Activated naive CD4-positive, alpha-beta T cell treated with anti-CD3 and anti-CD28 coated beads, Interleukin-2, amount 50 U/mL, for 72 hours (primary cell): ENCODE results near the gene KCNMB2. TPM values are rescaled to one million over a fixed set of nuclear protein-coding genes. Genes with fewer than 3 reads are reported as not detected.

ENCODE experiments used
- ATAC-seq, 2 donors: fragments of 150-1000 bp; cut with Tn5 transposase; 2 replicates each; pipeline ENCODE4 v1.10.0; 2021; ENCODE audit warnings: mild to moderate bottlenecking in 2 of 2, moderate library complexity in 2 of 2
- DNase-seq, 2 donors: peaks; one replicate each; pipeline ENCODE4 v3.0.0; 2021 to 2022; ENCODE audit warnings: low spot score in 2 of 2
- H3K27ac Mint-ChIP-seq, 2 donors: one replicate each; pipeline ENCODE4 v1.8.0; 2022; ENCODE audit warnings: mild to moderate bottlenecking in 2 of 2, mixed read lengths in 2 of 2
- H3K36me3 Mint-ChIP-seq, 2 donors: one replicate each; pipeline ENCODE4 v1.8.0; 2022; ENCODE audit warnings: mixed read lengths in 2 of 2
- H3K9me3 Mint-ChIP-seq, 2 donors: one replicate each; pipeline ENCODE4 v1.8.0; 2022; ENCODE audit warnings: mixed read lengths in 2 of 2
- total RNA-seq, 2 donors: library from RNA; stranded (reverse); gene quantifications; one replicate each; pipeline ENCODE4 v1.2.3, GENCODE V29; 2022

Gene KCNMB2
- total RNA-seq, 2 donors from 2014 or later, result not detected

GRCh38 chr3:178773358-178773757, 237.1 kb downstream of the KCNMB2 start:
- H3K36me3 Mint-ChIP-seq, result peaks cover 8 to 11% of the 10 kb centered on the region in 2 donors
- ATAC-seq (no peak), DNase-seq (no peak)
- no peak overlapping the region for H3K27ac Mint-ChIP-seq
- peaks cover 22 to 37% of the 10 kb centered on the region in 2 donors for H3K9me3 Mint-ChIP-seq

GRCh38 chr3:178777718-178778411, 241.6 kb downstream of the KCNMB2 start:
- peak overlapping the region in 1 of 2 donors; percentile 55 for H3K27ac Mint-ChIP-seq
- ATAC-seq, result peak; percentile 75 to 97
- H3K9me3 Mint-ChIP-seq, result peaks cover 7 to 23% of the 10 kb centered on the region in 2 donors
- H3K36me3 Mint-ChIP-seq, result no peaks in the 10 kb centered on the region
- DNase-seq, result peak in 1 of 2 donors; percentile 7

GRCh38 chr3:178778589-178778988, 242.4 kb downstream of the KCNMB2 start:
- DNase-seq (no peak), ATAC-seq (no peak)
- H3K9me3 Mint-ChIP-seq, result peaks cover 7 to 20% of the 10 kb centered on the region in 2 donors
- no peak overlapping the region for H3K27ac Mint-ChIP-seq
- no peaks in the 10 kb centered on the region for H3K36me3 Mint-ChIP-seq

- Mint-ChIP-seq H3K27ac (no peak overlapping the region), H3K36me3 (peaks cover 0 to 7% of the 10 kb centered on the region in 2 donors), H3K9me3 (peaks cover 3 to 6% of the 10 kb centered on the region in 2 donors)
- no peak for ATAC-seq
- DNase-seq, result no peak
Measured at GRCh38 chr3:178785961-178786360, 249.7 kb downstream of the KCNMB2 start.

- H3K9me3 Mint-ChIP-seq, result peaks cover 6 to 9% of the 10 kb centered on the region in 2 donors
- DNase-seq (no peak), ATAC-seq (no peak)
- H3K27ac Mint-ChIP-seq, result no peak overlapping the region
- peaks cover 0 to 7% of the 10 kb centered on the region in 2 donors for H3K36me3 Mint-ChIP-seq
Measured at GRCh38 chr3:178787960-178788359, 251.7 kb downstream of the KCNMB2 start.

- Mint-ChIP-seq H3K36me3 (peaks cover 0 to 7% of the 10 kb centered on the region in 2 donors), H3K9me3 (peaks cover 13 to 16% of the 10 kb centered on the region in 2 donors), H3K27ac (no peak overlapping the region)
- DNase-seq, result no peak
- no peak for ATAC-seq
Measured at GRCh38 chr3:178794711-178795110, 258.5 kb downstream of the KCNMB2 start.

- H3K9me3 Mint-ChIP-seq, result peaks cover 13 to 16% of the 10 kb centered on the region in 2 donors
- ATAC-seq, result no peak
- no peak overlapping the region for H3K27ac Mint-ChIP-seq
- peaks cover 0 to 6% of the 10 kb centered on the region in 2 donors for H3K36me3 Mint-ChIP-seq
- no peak for DNase-seq
Measured at GRCh38 chr3:178795349-178795748, 259.1 kb downstream of the KCNMB2 start.

GRCh38 chr3:178802259-178802658, 266.0 kb downstream of the KCNMB2 start:
- H3K9me3 Mint-ChIP-seq, result peaks cover 3 to 7% of the 10 kb centered on the region in 2 donors

GRCh38 chr3:178802993-178803693, 266.9 kb downstream of the KCNMB2 start:
- Mint-ChIP-seq H3K27ac (no peak overlapping the region), H3K36me3 (no peaks in the 10 kb centered on the region), H3K9me3 (peaks cover 3% of the 10 kb centered on the region in 2 donors)
- DNase-seq (no peak), ATAC-seq (no peak)

More at GRCh38 chr3:178802259-178802658, 266.0 kb downstream of the KCNMB2 start:
- Mint-ChIP-seq H3K36me3 (no peaks in the 10 kb centered on the region), H3K27ac (no peak overlapping the region)
- no peak for ATAC-seq
- no peak for DNase-seq

GRCh38 chr3:178804606-178805005, 268.4 kb downstream of the KCNMB2 start:
- no peak for DNase-seq

GRCh38 chr3:178805741-178806140, 269.5 kb downstream of the KCNMB2 start:
- DNase-seq (no peak), ATAC-seq (no peak)
- no peaks in the 10 kb centered on the region for H3K9me3 Mint-ChIP-seq
- no peak overlapping the region for H3K27ac Mint-ChIP-seq
- no peaks in the 10 kb centered on the region for H3K36me3 Mint-ChIP-seq

More at GRCh38 chr3:178804606-178805005, 268.4 kb downstream of the KCNMB2 start:
- no peak overlapping the region for H3K27ac Mint-ChIP-seq
- no peak for ATAC-seq
- H3K9me3 Mint-ChIP-seq, result no peaks in the 10 kb centered on the region
- H3K36me3 Mint-ChIP-seq, result no peaks in the 10 kb centered on the region

- no peak for DNase-seq
- Mint-ChIP-seq H3K9me3 (no peaks in the 10 kb centered on the region), H3K36me3 (no peaks in the 10 kb centered on the region), H3K27ac (no peak overlapping the region)
- ATAC-seq, result no peak
Measured at GRCh38 chr3:178806651-178807050, 270.4 kb downstream of the KCNMB2 start.

- no peak for DNase-seq
- H3K36me3 Mint-ChIP-seq, result no peaks in the 10 kb centered on the region
- no peak overlapping the region for H3K27ac Mint-ChIP-seq
- ATAC-seq, result no peak
- no peaks in the 10 kb centered on the region for H3K9me3 Mint-ChIP-seq
Measured at GRCh38 chr3:178807694-178808093, 271.5 kb downstream of the KCNMB2 start.

GRCh38 chr3:178808748-178809147, 272.5 kb downstream of the KCNMB2 start:
- H3K9me3 Mint-ChIP-seq, result peaks cover 0 to under 1% of the 10 kb centered on the region in 2 donors
- H3K27ac Mint-ChIP-seq, result no peak overlapping the region
- H3K36me3 Mint-ChIP-seq, result no peaks in the 10 kb centered on the region
- DNase-seq (no peak), ATAC-seq (no peak)

- Mint-ChIP-seq H3K27ac (no peak overlapping the region), H3K36me3 (no peaks in the 10 kb centered on the region), H3K9me3 (peaks cover 0 to 3% of the 10 kb centered on the region in 2 donors)
- DNase-seq (no peak), ATAC-seq (no peak)
Measured at GRCh38 chr3:178810181-178810580, 273.9 kb downstream of the KCNMB2 start.

- H3K9me3 Mint-ChIP-seq, result no peaks in the 10 kb centered on the region
- ATAC-seq (no peak), DNase-seq (no peak)
- no peaks in the 10 kb centered on the region for H3K36me3 Mint-ChIP-seq
- no peak overlapping the region for H3K27ac Mint-ChIP-seq
Measured at GRCh38 chr3:178822722-178823121, 286.5 kb downstream of the KCNMB2 start.

- H3K36me3 Mint-ChIP-seq, result no peaks in the 10 kb centered on the region
- DNase-seq (no peak), ATAC-seq (no peak)
- no peak overlapping the region for H3K27ac Mint-ChIP-seq
- H3K9me3 Mint-ChIP-seq, result no peaks in the 10 kb centered on the region
Measured at GRCh38 chr3:178823150-178823549, 286.9 kb downstream of the KCNMB2 start.
